MCF 10A (cell line): Measurements from ENCODE around the gene TBRG1. TPM values are rescaled to one million over a fixed set of nuclear protein-coding genes. Genes with fewer than 3 reads are reported as not detected.
A peak's percentile ranks its signal among the peaks of the same experiment; 100 is the strongest.

Source experiments
- BruUV-seq: library from RNA; stranded (reverse); fragments of 400-500 nt; replicated peaks from 2 replicates; lab custom pipeline; 2021; lab: Mats Ljungman, UMichigan
- CTCF ChIA-PET: fragments of 300-600 bp; sonication (Branson Sonifier 250); formaldehyde crosslinking; extraction: SDS; loops from one replicate; lab custom pipeline; 2021; ENCODE audit warnings: antibody characterized with exemption, inconsistent platforms; lab: Yijun Ruan, JAX
- POLR2A ChIA-PET: fragments of 300-600, 350-650 bp; sonication (Branson Sonifier 250); formaldehyde crosslinking; extraction: SDS; loops from one replicate; lab custom pipeline; 2020; ENCODE audit warnings: antibody characterized with exemption, inconsistent platforms; lab: Yijun Ruan, JAX
- DNase-seq: peaks from one replicate; pipeline ENCODE4 v3.0.0-alpha.2; 2018; ENCODE audit not compliant: unreplicated experiment
- H3K27ac Mint-ChIP-seq: one replicate; pipeline ENCODE4 v1.8.0; 2022; ENCODE audit warnings: mild to moderate bottlenecking, low read depth, mixed read lengths; ENCODE audit not compliant: unreplicated experiment
- H3K27me3 Mint-ChIP-seq: one replicate; pipeline ENCODE4 v1.8.0; 2022; ENCODE audit warnings: mixed read lengths; ENCODE audit not compliant: insufficient read depth, unreplicated experiment
- H3K36me3 Mint-ChIP-seq: one replicate; pipeline ENCODE4 v1.8.0; 2022; ENCODE audit warnings: mild to moderate bottlenecking, moderate library complexity, mixed read lengths; ENCODE audit not compliant: insufficient read depth, unreplicated experiment
- H3K4me1 Mint-ChIP-seq: one replicate; pipeline ENCODE4 v1.8.0; 2022; ENCODE audit warnings: mixed read lengths; ENCODE audit not compliant: insufficient read depth, unreplicated experiment
- H3K4me3 Mint-ChIP-seq: one replicate; pipeline ENCODE4 v1.8.0; 2022; ENCODE audit warnings: mild to moderate bottlenecking, moderate library complexity, mixed read lengths; ENCODE audit not compliant: unreplicated experiment
- H3K9me3 Mint-ChIP-seq: one replicate; pipeline ENCODE4 v1.8.0; 2022; ENCODE audit warnings: mixed read lengths; ENCODE audit not compliant: unreplicated experiment
- intact Hi-C: fragments of 100-400 bp; cut with micrococcal nuclease; formaldehyde crosslinking; loops from 2 replicates; pipeline ENCODE4 v1.14.1; 2022
- total RNA-seq: library from RNA; stranded (reverse); gene quantifications from 2 replicates; pipeline ENCODE4 v1.2.3, GENCODE V29; 2022
- TF ChIP-seq, protein P1 (sequence below): fragments of 200-600 bp; IDR thresholded peaks from one replicate; pipeline ENCODE4 v1.8.0; 2022; ENCODE audit warnings: antibody characterized with exemption, mild to moderate bottlenecking; ENCODE audit not compliant: unreplicated experiment

TBRG1 gene
- total RNA-seq, 1 experiment from 2014 or later: 54.0 TPM

DNA sequence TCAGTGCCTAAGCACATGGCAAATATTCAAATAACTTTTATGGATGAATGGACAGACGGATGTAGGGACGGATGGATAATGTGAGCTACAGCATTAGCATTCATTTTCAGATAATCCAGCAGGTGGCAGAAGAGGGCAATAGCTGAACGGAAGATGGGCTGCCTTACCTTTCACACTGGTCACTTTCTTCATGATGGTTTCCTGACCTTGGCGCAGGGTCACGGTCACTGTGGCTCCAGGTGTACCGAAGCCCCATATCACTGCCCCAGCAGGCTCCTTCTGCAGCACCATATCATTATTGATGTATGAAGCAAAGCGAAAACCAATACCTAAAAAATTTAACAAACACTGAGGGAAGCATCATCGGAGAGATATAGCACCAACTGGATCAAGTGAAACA lies 46.5 kb downstream of the TBRG1 start:
- ChIA-PET POLR2A (interaction anchor here (0.6 to 1.6 kb wide), 6 partner anchors 94 to 169 kb away, joined by 3 to 8 read pairs (median 4); no protein-coding TSS in a partner anchor), CTCF (interaction anchor here (0.6 to 6.5 kb wide), 37 partner anchors 9 to 275 kb away, joined by 3 to 112 read pairs (median 6); partner anchors contain the start of genes ESAM, NRGN and VSIG2)
- peaks cover 5% of the 10 kb centered on the region for H3K4me1 Mint-ChIP-seq
- peak; percentile 58 for DNase-seq
- no peaks in the 10 kb centered on the region for H3K27me3 Mint-ChIP-seq
- H3K9me3 Mint-ChIP-seq: no peaks in the 10 kb centered on the region
- H3K4me3 Mint-ChIP-seq: no peak overlapping the region
- BruUV-seq: no TSS peak
- H3K36me3 Mint-ChIP-seq: peaks cover 4% of the 10 kb centered on the region
- TF ChIP-seq, protein P1, sequence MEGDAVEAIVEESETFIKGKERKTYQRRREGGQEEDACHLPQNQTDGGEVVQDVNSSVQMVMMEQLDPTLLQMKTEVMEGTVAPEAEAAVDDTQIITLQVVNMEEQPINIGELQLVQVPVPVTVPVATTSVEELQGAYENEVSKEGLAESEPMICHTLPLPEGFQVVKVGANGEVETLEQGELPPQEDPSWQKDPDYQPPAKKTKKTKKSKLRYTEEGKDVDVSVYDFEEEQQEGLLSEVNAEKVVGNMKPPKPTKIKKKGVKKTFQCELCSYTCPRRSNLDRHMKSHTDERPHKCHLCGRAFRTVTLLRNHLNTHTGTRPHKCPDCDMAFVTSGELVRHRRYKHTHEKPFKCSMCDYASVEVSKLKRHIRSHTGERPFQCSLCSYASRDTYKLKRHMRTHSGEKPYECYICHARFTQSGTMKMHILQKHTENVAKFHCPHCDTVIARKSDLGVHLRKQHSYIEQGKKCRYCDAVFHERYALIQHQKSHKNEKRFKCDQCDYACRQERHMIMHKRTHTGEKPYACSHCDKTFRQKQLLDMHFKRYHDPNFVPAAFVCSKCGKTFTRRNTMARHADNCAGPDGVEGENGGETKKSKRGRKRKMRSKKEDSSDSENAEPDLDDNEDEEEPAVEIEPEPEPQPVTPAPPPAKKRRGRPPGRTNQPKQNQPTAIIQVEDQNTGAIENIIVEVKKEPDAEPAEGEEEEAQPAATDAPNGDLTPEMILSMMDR: peak; percentile 78
- intact Hi-C loops: loop anchor here (1.0 kb wide), 3 partner anchors 94 to 168 kb away; no protein-coding TSS in a partner anchor
- H3K27ac Mint-ChIP-seq: no peak overlapping the region

DNA sequence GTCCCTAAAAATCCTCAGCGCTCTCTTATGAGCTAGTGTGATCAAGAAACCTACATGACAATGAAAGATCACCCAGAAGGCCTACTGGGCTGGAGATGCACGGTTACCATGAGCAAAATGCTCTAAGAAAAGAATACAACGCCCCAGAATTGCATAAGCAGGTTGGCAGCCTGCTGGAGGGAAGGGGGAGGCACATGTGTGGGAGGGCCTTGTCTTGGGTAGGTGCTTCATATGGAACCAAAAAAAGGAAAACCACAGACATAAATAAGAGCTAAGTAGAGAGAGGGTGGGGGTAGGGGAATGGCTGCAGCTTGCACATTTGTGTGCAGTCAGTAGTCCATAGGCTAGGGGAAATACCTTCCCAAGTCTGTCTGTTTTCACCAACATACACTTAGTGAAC lies 48.1 kb downstream of the TBRG1 start:
- Mint-ChIP-seq H3K27me3 (no peaks in the 10 kb centered on the region), H3K9me3 (no peaks in the 10 kb centered on the region), H3K4me1 (peaks cover 5% of the 10 kb centered on the region), H3K36me3 (no peaks in the 10 kb centered on the region), H3K27ac (peak overlapping the region; percentile 25), H3K4me3 (no peak overlapping the region)
- DNase-seq: peak; percentile 52
- intact Hi-C loops: loop anchor here (5.0 kb wide), 1 partner anchor 77 kb away; no protein-coding TSS in a partner anchor
- ChIA-PET POLR2A (interaction anchor here (0.6 to 2.1 kb wide), 7 partner anchors 27 to 436 kb away, joined by 3 to 10 read pairs (median 4); partner anchors contain the start of gene MSANTD2), CTCF (interaction anchor here (0.6 to 6.5 kb wide), 31 partner anchors 17 to 240 kb away, joined by 3 to 112 read pairs (median 6); partner anchors contain the start of genes ESAM and ROBO4)
- TF ChIP-seq, protein P1: no peak
- BruUV-seq: no TSS peak

DNA sequence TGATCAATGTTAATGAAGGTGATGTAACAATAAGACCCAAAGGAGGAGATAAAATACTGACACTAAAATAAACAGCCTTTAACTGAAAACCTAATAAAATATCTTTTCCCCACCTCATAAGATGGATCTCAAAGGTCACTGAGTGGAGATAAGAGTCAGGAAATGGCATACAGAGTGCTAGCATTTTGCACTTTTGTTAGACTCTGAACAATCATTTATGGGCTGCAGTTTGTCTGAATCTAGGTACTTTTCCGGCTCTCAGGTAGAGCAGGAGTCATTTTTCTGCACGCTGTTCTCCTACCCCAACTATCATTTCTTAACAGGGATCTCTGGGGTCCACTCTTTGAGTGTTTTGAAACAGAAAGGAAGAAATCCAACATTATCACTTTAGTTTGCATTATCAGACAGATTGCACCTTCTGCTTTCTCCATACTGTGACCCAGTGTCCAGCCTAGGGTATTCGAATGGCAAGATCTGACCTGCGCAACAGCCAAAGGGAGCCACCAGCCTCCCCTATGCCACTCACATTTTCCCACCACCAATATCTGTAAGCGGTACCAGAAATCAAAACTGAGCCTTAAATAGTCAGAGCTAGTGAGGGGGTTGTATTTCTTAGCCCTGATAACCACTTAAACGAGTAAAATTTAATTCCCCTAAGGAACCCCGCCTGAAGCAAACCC lies 50.0 kb downstream of the TBRG1 start:
- peaks cover 12% of the 10 kb centered on the region for H3K4me1 Mint-ChIP-seq
- no peaks in the 10 kb centered on the region for H3K36me3 Mint-ChIP-seq
- BruUV-seq: no TSS peak
- peak; percentile 0 for DNase-seq
- ChIA-PET CTCF (interaction anchor here (0.7 to 6.5 kb wide), 12 partner anchors 9 to 208 kb away, joined by 3 to 112 read pairs (median 6); partner anchors contain the start of gene ESAM), POLR2A (interaction anchor here (0.6 to 1.6 kb wide), 10 partner anchors 13 to 161 kb away, joined by 3 to 13 read pairs (median 4); partner anchors contain the start of gene MSANTD2)
- no peaks in the 10 kb centered on the region for H3K27me3 Mint-ChIP-seq
- peak overlapping the region; percentile 88 for H3K4me3 Mint-ChIP-seq
- TF ChIP-seq, protein P1: no peak
- intact Hi-C loops: loop anchor here (1.0 to 5.0 kb wide), 3 partner anchors 75 to 165 kb away; no protein-coding TSS in a partner anchor
- no peak overlapping the region for H3K27ac Mint-ChIP-seq
- H3K9me3 Mint-ChIP-seq: no peaks in the 10 kb centered on the region
